K562 (cell line): Measurements from ENCODE around the gene HINT2. TPM values are rescaled to one million over a fixed set of nuclear protein-coding genes. Genes with fewer than 3 reads are reported as not detected.

ENCODE experiments used
- ATAC-seq: fragments of 200-7000 bp; cut with Tn5 transposase; 3 replicates; pipeline ENCODE4 v1.9.1; 2020; ENCODE audit warnings: moderate library complexity
- BruUV-seq: library from RNA; stranded (reverse); fragments of 400-500 nt; replicated peaks from 2 replicates; lab custom pipeline; 2021; lab: Mats Ljungman, UMichigan
- CTCF ChIA-PET: fragments of 300-600 bp; formaldehyde crosslinking; extraction: SDS; loops from one replicate; lab custom pipeline; 2021; ENCODE audit warnings: low intra/inter-chr PET ratio; lab: Yijun Ruan, JAX
- POLR2A ChIA-PET: fragments of 300-600, 350-650 bp; sonication (Branson Sonifier 250); formaldehyde crosslinking; extraction: SDS; loops from one replicate; lab custom pipeline; 2021; ENCODE audit warnings: antibody characterized with exemption, inconsistent platforms; lab: Yijun Ruan, JAX
- DNase-seq, 4 experiments: peaks; one replicate each; pipeline versions ENCODE4 v3.0.0 to v3.0.0-alpha.2; 2011 to 2018; ENCODE audit warnings: low spot score in 3 of 4, mixed read lengths in 3 of 4; ENCODE audit errors: extremely low read depth in 1 of 4
- FAIRE-seq: peaks from 2 replicates; lab custom pipeline; 2011; peaks lifted over from hg19 to GRCh38; lab: Jason Lieb, UNC
- H2AFZ ChIP-seq: 2 replicates; pipeline ENCODE4 v1.6.0; 2011; ENCODE audit warnings: low read depth, low read length, control low read depth, inconsistent platforms
- H3K27ac ChIP-seq: fragments of 200-600 bp; 3 replicates; pipeline ENCODE4 v1.8.0; 2011; ENCODE audit warnings: low read depth, mild to moderate bottlenecking, control low read depth, inconsistent platforms, low read length, moderate library complexity, mixed read lengths; ENCODE audit errors: extremely low read depth
- H3K27me3 ChIP-seq, 2 experiments: fragments of 300-600 bp in 1 of 2; 2 replicates in 1 of 2; 3 replicates in 1 of 2; pipeline versions ENCODE4 v1.6.0 to v1.8.0; 2011; ENCODE audit warnings: inconsistent platforms in 2 of 2, low read length in 2 of 2, mild to moderate bottlenecking in 1 of 2, mixed read lengths in 1 of 2, moderate library complexity in 1 of 2; ENCODE audit not compliant: control insufficient read depth in 2 of 2, insufficient read depth in 2 of 2
- H3K36me3 ChIP-seq: fragments of 300-600 bp; 3 replicates; pipeline ENCODE4 v1.8.0; 2011; ENCODE audit warnings: mild to moderate bottlenecking, low read length, inconsistent platforms; ENCODE audit not compliant: control insufficient read depth, insufficient read depth
- H3K4me1 ChIP-seq, 2 experiments: fragments of 200-600 bp in 1 of 2; replicated peaks in 1 of 2; 2 replicates in 1 of 2; 3 replicates in 1 of 2; pipeline versions ENCODE4 v1.5.1 to v1.8.0; 2011; ENCODE audit warnings: inconsistent platforms in 2 of 2, low read length in 2 of 2, mild to moderate bottlenecking in 1 of 2, mixed read lengths in 1 of 2, moderate library complexity in 1 of 2; ENCODE audit not compliant: control insufficient read depth in 2 of 2, insufficient read depth in 2 of 2
- H3K4me2 ChIP-seq: 2 replicates; pipeline ENCODE4 v1.6.1; 2011; ENCODE audit warnings: low read length, control low read depth, inconsistent platforms, mixed read lengths; ENCODE audit not compliant: insufficient read depth
- H3K4me3 ChIP-seq: fragments of 200-600 bp; sonication (generic), shearing (Covaris generic); 2 replicates; pipeline ENCODE4 v1.5.1; 2016; ENCODE audit warnings: control low read depth, inconsistent platforms
- H3K79me2 ChIP-seq: fragments of 200-600 bp; 3 replicates; pipeline ENCODE4 v1.8.0; 2011; ENCODE audit warnings: low read length, inconsistent platforms; ENCODE audit not compliant: control insufficient read depth, insufficient read depth
- H3K9ac ChIP-seq, 2 experiments: 2 replicates each; pipeline versions ENCODE4 v1.6.0 to v1.6.1; 2011; ENCODE audit warnings: low read depth in 2 of 2, low read length in 2 of 2, control low read depth in 1 of 2, inconsistent platforms in 1 of 2, mild to moderate bottlenecking in 1 of 2, mixed read lengths in 1 of 2; ENCODE audit not compliant: insufficient read depth in 1 of 2
- H3K9me1 ChIP-seq: one replicate; pipeline ENCODE4 v1.6.0; 2011; ENCODE audit warnings: inconsistent platforms, mild to moderate bottlenecking, low read length, moderate library complexity; ENCODE audit not compliant: control insufficient read depth, insufficient read depth
- H3K9me3 ChIP-seq: replicated peaks from 2 replicates; pipeline ENCODE4 v1.5.1; 2011; ENCODE audit warnings: low read depth, low read length, inconsistent platforms; ENCODE audit not compliant: control insufficient read depth, insufficient read depth
- H4K20me1 ChIP-seq: replicated peaks from 2 replicates; pipeline ENCODE4 v1.6.1; 2011; ENCODE audit warnings: low read length, inconsistent platforms, mixed read lengths; ENCODE audit not compliant: control insufficient read depth, insufficient read depth
- CBX1 ChIP-seq: sonication (generic); IDR thresholded peaks from 2 replicates; pipeline ENCODE4 v1.6.1; 2016; ENCODE audit warnings: antibody characterized with exemption, low read depth, mild to moderate bottlenecking
- GATAD2A ChIP-seq: fragments of 450-650 bp; IDR thresholded peaks from 2 replicates; pipeline ENCODE4 v1.6.1; 2017
- KLF13 ChIP-seq: fragments of 450-650 bp; IDR thresholded peaks from 2 replicates; pipeline ENCODE4 v1.6.1; 2016; ENCODE audit warnings: missing genetic modification characterization, low read depth, mild to moderate bottlenecking, missing compliant biosample characterization, moderate library complexity, borderline replicate concordance
- MGA ChIP-seq: fragments of 450-650 bp; IDR thresholded peaks from 2 replicates; pipeline ENCODE4 v1.6.1; 2016; ENCODE audit warnings: mild to moderate bottlenecking, moderate library complexity
- WGBS: fragments of 100-300 bp; shearing (Covaris generic); methylation state at CpG from one replicate; pipeline ENCODE4 v1.1.6; 2016; ENCODE audit warnings: low coverage, mixed read lengths; ENCODE audit not compliant: insufficient coverage; ENCODE audit errors: missing lambda C conversion rate; 5-methylcytosine and 5-hydroxymethylcytosine counted together
- in situ Hi-C: fragments of 300-500 bp; cut with MboI; formaldehyde crosslinking; loops from 4 replicates; pipeline ENCODE4 v1.15.0; 2018; ENCODE audit warnings: inconsistent platforms, mixed read lengths
- intact Hi-C: fragments of 100-400 bp; cut with micrococcal nuclease; formaldehyde crosslinking; loops from 2 replicates; pipeline ENCODE4 v1.14.2; 2022
- polyA plus RNA-seq, 8 experiments: library from polyadenylated mRNA; depleted of rRNA in 4 of 8; stranded (reverse) in 5 of 8; unstranded in 3 of 8; fragments of >200 nt; fragmentation: Nextera tagmentation in 2 of 8; fragmentation: Illumina TruSeq in 1 of 8; extraction: Ambion mirVana in 2 of 8; extraction: Trizol in 1 of 8; gene quantifications; 2 replicates each; pipeline versions ENCODE4 v1.2.1 to v1.2.3, GENCODE V29; 2011 to 2014; ENCODE audit warnings: inconsistent platforms in 1 of 8, missing spikeins in 1 of 8
- total RNA-seq, 7 experiments: library from RNA; depleted of rRNA in 6 of 7; stranded (reverse); fragments of >200 nt in 6 of 7; fragmentation: Illumina TruSeq in 2 of 7; extraction: Trizol in 2 of 7; gene quantifications; 2 replicates each; pipeline versions ENCODE4 v1.2.1 to v1.2.3, GENCODE V29; 2011 to 2021; ENCODE audit warnings: low replicate concordance in 1 of 7

Gene HINT2
- total and polyA plus RNA-seq, 9 of the 15 experiments (the other 6 are each of a cell fraction or from before 2014, with no cell fraction given) = 5.6 to 44.1 (median 27.9) TPM

- no peak overlapping the region for H3K4me2 ChIP-seq
- no peak overlapping the region for H3K27ac ChIP-seq
- ChIA-PET POLR2A (interaction anchor here (0.6 to 0.7 kb wide), 2 partner anchors 9 to 57 kb away, joined by 3 read pairs; no protein-coding TSS in a partner anchor), CTCF (no interaction called here)
- peaks cover 9% of the 10 kb centered on the region; the same call in 2 of the 3 replicates for H3K36me3 ChIP-seq
- no peak for FAIRE-seq
- intact Hi-C loops (no loop called here), in situ Hi-C loops (loop anchor here (10.0 kb wide), 1 partner anchor 92 kb away; no protein-coding TSS in a partner anchor)
- H2AFZ ChIP-seq = no peak overlapping the region
- no peak for DNase-seq
- no peak overlapping the region for H3K4me3 ChIP-seq
- no TSS peak for BruUV-seq
- H3K9me3 ChIP-seq = no peaks in the 10 kb centered on the region
- 91% methylated on average over 10 of the region's 14 CpGs for WGBS
- ATAC-seq = no peak
- H3K4me1 ChIP-seq = peaks cover 9 to 16% of the 10 kb centered on the region in 2 experiments; a peak in 4 of 5 replicates
- no peaks in the 10 kb centered on the region for H3K9me1 ChIP-seq
- no peaks in the 10 kb centered on the region for H4K20me1 ChIP-seq
- no peaks in the 10 kb centered on the region for H3K27me3 ChIP-seq
- H3K9ac ChIP-seq = no peak overlapping the region
- H3K79me2 ChIP-seq = no peaks in the 10 kb centered on the region
- TF ChIP-seq CBX1 (no peak), KLF13 (tag) (no peak), MGA (no peak), GATAD2A (no peak)
These were observed 22.0 kb downstream of the HINT2 start for GRCh38 chr9:35792826-35793225.
